ENCODE results near the gene YWHAE.

GRCh38 chr17:1301546-1301945 lies 98.5 kb downstream of the YWHAE start:
- TF ChIP-seq, protein P1, sequence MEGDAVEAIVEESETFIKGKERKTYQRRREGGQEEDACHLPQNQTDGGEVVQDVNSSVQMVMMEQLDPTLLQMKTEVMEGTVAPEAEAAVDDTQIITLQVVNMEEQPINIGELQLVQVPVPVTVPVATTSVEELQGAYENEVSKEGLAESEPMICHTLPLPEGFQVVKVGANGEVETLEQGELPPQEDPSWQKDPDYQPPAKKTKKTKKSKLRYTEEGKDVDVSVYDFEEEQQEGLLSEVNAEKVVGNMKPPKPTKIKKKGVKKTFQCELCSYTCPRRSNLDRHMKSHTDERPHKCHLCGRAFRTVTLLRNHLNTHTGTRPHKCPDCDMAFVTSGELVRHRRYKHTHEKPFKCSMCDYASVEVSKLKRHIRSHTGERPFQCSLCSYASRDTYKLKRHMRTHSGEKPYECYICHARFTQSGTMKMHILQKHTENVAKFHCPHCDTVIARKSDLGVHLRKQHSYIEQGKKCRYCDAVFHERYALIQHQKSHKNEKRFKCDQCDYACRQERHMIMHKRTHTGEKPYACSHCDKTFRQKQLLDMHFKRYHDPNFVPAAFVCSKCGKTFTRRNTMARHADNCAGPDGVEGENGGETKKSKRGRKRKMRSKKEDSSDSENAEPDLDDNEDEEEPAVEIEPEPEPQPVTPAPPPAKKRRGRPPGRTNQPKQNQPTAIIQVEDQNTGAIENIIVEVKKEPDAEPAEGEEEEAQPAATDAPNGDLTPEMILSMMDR (IDR thresholded peaks at IDR 0.05; ENCODE audit: low read length) = no peak
- TF ChIP-seq EZH2 (IDR thresholded peaks at IDR 0.05; ENCODE audit: borderline replicate concordance, low read length) = no peak

Data from OCI-LY1 (cell line).